Measurements from ENCODE around the gene SMAD4. TPM values are rescaled to one million over a fixed set of nuclear protein-coding genes. Genes with fewer than 3 reads are reported as not detected.

The SMAD4 gene
- total and polyA plus RNA-seq, 2 experiments from 2014 or later: 41.9 to 103 TPM

DNA sequence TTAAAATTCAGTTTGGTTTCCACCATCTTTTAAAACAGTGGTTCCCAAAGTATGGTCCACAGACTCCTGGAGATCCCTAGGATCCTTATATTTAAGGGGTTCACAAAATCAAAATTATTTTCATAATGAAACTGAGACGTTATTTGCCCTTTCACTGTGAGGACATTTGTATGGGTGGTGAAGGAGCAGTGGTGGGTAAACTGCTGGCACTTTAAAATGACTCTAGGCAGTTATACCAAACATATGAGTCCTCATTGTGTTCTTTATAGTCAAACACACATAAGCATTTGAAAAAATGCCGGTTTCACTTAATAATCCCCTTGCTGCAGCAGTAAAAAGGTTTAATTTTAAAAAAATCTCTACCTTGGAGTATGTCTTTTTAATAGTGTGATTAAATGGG lies 7.2 kb downstream of the SMAD4 start:
- no peak overlapping the region for H2AFZ ChIP-seq
- no peak overlapping the region for H3K4me3 Mint-ChIP-seq
- H3K27me3 Mint-ChIP-seq (ENCODE audit: insufficient read depth, low read depth, poor library complexity): peaks cover 11% of the 10 kb centered on the region
- H3K9me2 ChIP-seq (ENCODE audit: insufficient read depth): no peaks in the 10 kb centered on the region
- peaks cover 72% of the 10 kb centered on the region for H3K4me1 ChIP-seq (ENCODE audit: insufficient read depth)
- TF ChIP-seq EZH2phosphoT487 (IDR thresholded peaks at IDR 0.05; ENCODE audit: unreplicated experiment): no peak
- TF ChIP-seq JUNB (IDR thresholded peaks at IDR 0.05; ENCODE audit: unreplicated experiment): no peak
- TF ChIP-seq, protein P1, sequence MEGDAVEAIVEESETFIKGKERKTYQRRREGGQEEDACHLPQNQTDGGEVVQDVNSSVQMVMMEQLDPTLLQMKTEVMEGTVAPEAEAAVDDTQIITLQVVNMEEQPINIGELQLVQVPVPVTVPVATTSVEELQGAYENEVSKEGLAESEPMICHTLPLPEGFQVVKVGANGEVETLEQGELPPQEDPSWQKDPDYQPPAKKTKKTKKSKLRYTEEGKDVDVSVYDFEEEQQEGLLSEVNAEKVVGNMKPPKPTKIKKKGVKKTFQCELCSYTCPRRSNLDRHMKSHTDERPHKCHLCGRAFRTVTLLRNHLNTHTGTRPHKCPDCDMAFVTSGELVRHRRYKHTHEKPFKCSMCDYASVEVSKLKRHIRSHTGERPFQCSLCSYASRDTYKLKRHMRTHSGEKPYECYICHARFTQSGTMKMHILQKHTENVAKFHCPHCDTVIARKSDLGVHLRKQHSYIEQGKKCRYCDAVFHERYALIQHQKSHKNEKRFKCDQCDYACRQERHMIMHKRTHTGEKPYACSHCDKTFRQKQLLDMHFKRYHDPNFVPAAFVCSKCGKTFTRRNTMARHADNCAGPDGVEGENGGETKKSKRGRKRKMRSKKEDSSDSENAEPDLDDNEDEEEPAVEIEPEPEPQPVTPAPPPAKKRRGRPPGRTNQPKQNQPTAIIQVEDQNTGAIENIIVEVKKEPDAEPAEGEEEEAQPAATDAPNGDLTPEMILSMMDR (conservative IDR thresholded peaks at IDR 0.05; ENCODE audit: low read depth in 2 of 2): no peak
- TF ChIP-seq POLR2AphosphoS5 (IDR thresholded peaks at IDR 0.05; ENCODE audit: low read depth): no peak
- TF ChIP-seq STAT1 (IDR thresholded peaks at IDR 0.05; ENCODE audit: unreplicated experiment): no peak
- TF ChIP-seq, protein P2, sequence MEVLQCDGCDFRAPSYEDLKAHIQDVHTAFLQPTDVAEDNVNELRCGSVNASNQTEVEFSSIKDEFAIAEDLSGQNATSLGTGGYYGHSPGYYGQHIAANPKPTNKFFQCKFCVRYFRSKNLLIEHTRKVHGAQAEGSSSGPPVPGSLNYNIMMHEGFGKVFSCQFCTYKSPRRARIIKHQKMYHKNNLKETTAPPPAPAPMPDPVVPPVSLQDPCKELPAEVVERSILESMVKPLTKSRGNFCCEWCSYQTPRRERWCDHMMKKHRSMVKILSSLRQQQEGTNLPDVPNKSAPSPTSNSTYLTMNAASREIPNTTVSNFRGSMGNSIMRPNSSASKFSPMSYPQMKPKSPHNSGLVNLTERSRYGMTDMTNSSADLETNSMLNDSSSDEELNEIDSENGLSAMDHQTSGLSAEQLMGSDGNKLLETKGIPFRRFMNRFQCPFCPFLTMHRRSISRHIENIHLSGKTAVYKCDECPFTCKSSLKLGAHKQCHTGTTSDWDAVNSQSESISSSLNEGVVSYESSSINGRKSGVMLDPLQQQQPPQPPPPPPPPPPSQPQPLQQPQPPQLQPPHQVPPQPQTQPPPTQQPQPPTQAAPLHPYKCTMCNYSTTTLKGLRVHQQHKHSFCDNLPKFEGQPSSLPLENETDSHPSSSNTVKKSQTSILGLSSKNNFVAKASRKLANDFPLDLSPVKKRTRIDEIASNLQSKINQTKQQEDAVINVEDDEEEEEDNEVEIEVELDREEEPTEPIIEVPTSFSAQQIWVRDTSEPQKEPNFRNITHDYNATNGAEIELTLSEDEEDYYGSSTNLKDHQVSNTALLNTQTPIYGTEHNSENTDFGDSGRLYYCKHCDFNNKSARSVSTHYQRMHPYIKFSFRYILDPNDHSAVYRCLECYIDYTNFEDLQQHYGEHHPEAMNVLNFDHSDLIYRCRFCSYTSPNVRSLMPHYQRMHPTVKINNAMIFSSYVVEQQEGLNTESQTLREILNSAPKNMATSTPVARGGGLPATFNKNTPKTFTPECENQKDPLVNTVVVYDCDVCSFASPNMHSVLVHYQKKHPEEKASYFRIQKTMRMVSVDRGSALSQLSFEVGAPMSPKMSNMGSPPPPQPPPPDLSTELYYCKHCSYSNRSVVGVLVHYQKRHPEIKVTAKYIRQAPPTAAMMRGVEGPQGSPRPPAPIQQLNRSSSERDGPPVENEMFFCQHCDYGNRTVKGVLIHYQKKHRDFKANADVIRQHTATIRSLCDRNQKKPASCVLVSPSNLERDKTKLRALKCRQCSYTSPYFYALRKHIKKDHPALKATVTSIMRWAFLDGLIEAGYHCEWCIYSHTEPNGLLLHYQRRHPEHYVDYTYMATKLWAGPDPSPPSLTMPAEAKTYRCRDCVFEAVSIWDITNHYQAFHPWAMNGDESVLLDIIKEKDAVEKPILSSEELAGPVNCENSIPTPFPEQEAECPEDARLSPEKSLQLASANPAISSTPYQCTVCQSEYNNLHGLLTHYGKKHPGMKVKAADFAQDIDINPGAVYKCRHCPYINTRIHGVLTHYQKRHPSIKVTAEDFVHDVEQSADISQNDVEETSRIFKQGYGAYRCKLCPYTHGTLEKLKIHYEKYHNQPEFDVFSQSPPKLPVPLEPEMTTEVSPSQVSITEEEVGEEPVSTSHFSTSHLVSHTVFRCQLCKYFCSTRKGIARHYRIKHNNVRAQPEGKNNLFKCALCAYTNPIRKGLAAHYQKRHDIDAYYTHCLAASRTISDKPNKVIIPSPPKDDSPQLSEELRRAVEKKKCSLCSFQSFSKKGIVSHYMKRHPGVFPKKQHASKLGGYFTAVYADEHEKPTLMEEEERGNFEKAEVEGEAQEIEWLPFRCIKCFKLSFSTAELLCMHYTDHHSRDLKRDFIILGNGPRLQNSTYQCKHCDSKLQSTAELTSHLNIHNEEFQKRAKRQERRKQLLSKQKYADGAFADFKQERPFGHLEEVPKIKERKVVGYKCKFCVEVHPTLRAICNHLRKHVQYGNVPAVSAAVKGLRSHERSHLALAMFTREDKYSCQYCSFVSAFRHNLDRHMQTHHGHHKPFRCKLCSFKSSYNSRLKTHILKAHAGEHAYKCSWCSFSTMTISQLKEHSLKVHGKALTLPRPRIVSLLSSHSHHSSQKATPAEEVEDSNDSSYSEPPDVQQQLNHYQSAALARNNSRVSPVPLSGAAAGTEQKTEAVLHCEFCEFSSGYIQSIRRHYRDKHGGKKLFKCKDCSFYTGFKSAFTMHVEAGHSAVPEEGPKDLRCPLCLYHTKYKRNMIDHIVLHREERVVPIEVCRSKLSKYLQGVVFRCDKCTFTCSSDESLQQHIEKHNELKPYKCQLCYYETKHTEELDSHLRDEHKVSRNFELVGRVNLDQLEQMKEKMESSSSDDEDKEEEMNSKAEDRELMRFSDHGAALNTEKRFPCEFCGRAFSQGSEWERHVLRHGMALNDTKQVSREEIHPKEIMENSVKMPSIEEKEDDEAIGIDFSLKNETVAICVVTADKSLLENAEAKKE (CRISPR knock-in tag; IDR thresholded peaks at IDR 0.05): no peak
- TF ChIP-seq CREB1 (CRISPR knock-in tag; IDR thresholded peaks at IDR 0.05; ENCODE audit: low read depth): no peak
- no peak for TF ChIP-seq ZNF114 (CRISPR knock-in tag; IDR thresholded peaks at IDR 0.05)
- TF ChIP-seq EZH2 (IDR thresholded peaks at IDR 0.05; ENCODE audit: low read depth, unreplicated experiment): no peak
- TF ChIP-seq ZNF331 (CRISPR knock-in tag; IDR thresholded peaks at IDR 0.05; ENCODE audit: low read depth): no peak
- no peak for TF ChIP-seq NANOG (IDR thresholded peaks at IDR 0.05; ENCODE audit: borderline replicate concordance)
- no peak for TF ChIP-seq REST (IDR thresholded peaks at IDR 0.05; ENCODE audit: unreplicated experiment)
- TF ChIP-seq, protein P3, sequence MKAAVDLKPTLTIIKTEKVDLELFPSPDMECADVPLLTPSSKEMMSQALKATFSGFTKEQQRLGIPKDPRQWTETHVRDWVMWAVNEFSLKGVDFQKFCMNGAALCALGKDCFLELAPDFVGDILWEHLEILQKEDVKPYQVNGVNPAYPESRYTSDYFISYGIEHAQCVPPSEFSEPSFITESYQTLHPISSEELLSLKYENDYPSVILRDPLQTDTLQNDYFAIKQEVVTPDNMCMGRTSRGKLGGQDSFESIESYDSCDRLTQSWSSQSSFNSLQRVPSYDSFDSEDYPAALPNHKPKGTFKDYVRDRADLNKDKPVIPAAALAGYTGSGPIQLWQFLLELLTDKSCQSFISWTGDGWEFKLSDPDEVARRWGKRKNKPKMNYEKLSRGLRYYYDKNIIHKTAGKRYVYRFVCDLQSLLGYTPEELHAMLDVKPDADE (IDR thresholded peaks at IDR 0.05): no peak
- H3K27ac ChIP-seq (ENCODE audit: low read depth): 0 out of 2 replicates have a peak overlapping the region, but pooled peaks have one; percentile 35
- H3K36me3 Mint-ChIP-seq (ENCODE audit: low read depth): peaks cover 16% of the 10 kb centered on the region; the same call in 2 of the 3 replicates
- no peaks in the 10 kb centered on the region for H3K27me3 ChIP-seq (ENCODE audit: insufficient read depth)
- no peaks in the 10 kb centered on the region; the same call in 1 of the 2 replicates for H3F3A ChIP-seq (replicated peaks; ENCODE audit: low read depth)
- ATAC-seq (no peak), DNase-seq (ENCODE audit: low spot score) (no peak)
- H4K20me1 ChIP-seq (replicated peaks; ENCODE audit: insufficient read depth): peaks cover 22% of the 10 kb centered on the region; the same call in 1 of the 2 replicates
- no peak overlapping the region for H3K4me2 ChIP-seq
- H3K9me3 Mint-ChIP-seq: no peaks in the 10 kb centered on the region
- peaks cover 74% of the 10 kb centered on the region for H3K4me1 Mint-ChIP-seq
- H3K4me3 ChIP-seq: no peak overlapping the region
- H3K27ac Mint-ChIP-seq: peak overlapping the region; percentile 87
- H3K79me2 ChIP-seq (replicated peaks; ENCODE audit: insufficient read depth): peaks cover 97% of the 10 kb centered on the region
- no peaks in the 10 kb centered on the region for H3K36me3 ChIP-seq (ENCODE audit: insufficient read depth)
